Retinal pigment epithelial cell (primary cell): ENCODE results near the gene PTPDC1.
"Not testable (repeated sequence)": the region's sequence is repeated elsewhere in the genome, so short reads cannot be mapped to it uniquely, and the experiment has no call there.

Experiments
- DNase-seq: peaks from one replicate; pipeline ENCODE4 v3.0.0-alpha.2; 2010; ENCODE audit warnings: low read depth
- H3K4me3 ChIP-seq: 2 replicates; pipeline ENCODE4 v1.5.1; 2011; ENCODE audit warnings: mild to moderate bottlenecking, low read length, control low read depth, moderate library complexity
- CTCF ChIP-seq: conservative IDR thresholded peaks from 2 replicates; pipeline ENCODE4 v1.5.1; 2011; ENCODE audit warnings: low read depth, low read length, control low read depth, inconsistent platforms

Gene PTPDC1

DNA sequence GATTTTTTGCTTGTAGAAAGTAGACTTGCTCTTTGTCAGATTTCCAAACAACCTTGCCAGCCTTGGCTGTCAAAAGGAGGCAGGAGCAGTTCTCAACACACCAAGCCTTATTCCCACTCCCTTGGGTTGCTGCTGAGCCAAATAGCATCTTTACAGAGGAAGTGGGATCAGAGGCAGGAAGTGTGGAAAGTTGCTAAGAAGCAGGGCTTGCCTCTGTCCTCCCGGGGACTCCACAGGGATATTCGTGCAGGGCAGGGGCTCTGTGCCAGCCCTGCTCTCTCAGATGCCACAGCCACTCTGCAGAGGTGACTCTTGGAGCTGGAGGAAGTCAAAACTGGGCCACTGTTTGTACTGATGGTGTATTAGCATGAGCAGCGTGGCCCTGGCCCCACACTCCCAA is 24.3 kb downstream of the PTPDC1 start:
- TF ChIP-seq CTCF: no peak
- no peak for DNase-seq

GRCh38 chr9:94110821-94111252 is 26.6 kb downstream of the PTPDC1 start:
- no peak overlapping the region for H3K4me3 ChIP-seq
- DNase-seq: no peak
- no peak for TF ChIP-seq CTCF

More for the DNA sequence above, 24.3 kb downstream of the PTPDC1 start:
- no peak overlapping the region for H3K4me3 ChIP-seq

DNA sequence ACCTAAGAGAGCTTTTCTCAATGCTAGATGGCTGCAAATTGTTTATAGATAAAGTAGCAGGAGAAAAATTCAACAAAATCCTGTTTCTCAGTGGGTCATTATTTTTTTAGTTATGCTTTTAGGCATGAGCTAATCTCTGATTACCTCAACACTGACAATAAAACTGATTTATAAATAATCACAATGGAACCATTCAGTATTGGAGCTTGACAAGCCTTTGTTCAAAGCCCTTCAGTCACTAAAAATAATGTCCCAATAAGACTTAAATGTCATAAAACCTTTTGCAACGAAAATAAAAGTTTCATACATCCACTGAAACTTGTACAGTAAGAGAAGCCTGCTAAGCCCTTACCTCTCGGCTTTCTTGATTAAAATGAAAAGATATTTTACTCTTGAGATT is 27.2 kb downstream of the PTPDC1 start:
- no peak overlapping the region for H3K4me3 ChIP-seq
- TF ChIP-seq CTCF: no peak
- DNase-seq: no peak

- TF ChIP-seq CTCF: no peak
- no peak overlapping the region for H3K4me3 ChIP-seq
- no peak for DNase-seq
These were observed 28.6 kb downstream of the PTPDC1 start for GRCh38 chr9:94112716-94113465.

- DNase-seq: not testable (repeated sequence)
These were observed 35.8 kb downstream of the PTPDC1 start for GRCh38 chr9:94120088-94120487.

DNA sequence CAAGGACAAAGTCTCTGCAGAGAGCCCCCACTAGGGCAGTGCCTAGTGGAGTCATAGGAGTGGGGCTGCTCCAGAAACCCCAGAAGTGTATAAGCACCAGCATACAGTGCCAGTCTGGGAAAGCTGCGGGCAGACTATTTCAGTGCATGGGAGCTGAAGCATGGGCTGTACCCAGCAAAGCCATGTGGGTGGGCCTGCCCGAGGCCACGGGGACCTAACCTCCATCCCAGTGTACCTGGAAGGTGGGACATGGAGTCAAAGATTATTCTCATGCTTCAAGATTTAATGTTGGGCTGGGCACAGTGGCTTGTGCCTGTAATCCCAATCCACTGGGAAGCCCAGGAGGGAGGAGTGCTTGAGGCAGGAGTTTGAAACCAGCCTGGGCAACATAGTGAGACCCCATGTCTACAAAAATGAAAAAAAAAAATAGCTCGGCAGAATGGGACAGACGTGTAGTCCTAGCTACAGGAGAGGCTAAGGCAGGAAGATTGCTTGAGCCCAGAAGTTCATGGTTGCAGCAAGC is 36.7 kb downstream of the PTPDC1 start:
- DNase-seq: no peak
- no peak overlapping the region for H3K4me3 ChIP-seq
- no peak for TF ChIP-seq CTCF

More at GRCh38 chr9:94120088-94120487, 35.8 kb downstream of the PTPDC1 start:
- H3K4me3 ChIP-seq: not testable (repeated sequence)

DNA sequence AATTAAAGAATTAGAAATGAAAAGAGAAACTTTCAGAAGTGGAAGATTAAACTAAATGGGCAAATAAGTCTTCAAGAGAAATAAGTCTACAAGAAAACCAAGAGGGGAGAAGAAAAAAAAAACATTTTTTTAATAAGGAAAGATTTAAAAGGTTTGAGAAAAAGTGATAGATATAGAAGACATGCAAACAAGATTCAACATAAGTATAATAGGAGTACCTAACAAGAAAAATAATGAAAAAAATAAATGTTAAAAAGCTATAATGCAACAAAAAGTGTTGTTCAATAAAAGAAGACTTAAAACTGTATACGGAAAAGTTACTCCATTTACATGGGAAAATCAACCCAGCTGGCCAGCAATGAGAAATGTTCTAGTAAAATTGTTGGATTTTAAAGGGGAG is 42.6 kb downstream of the PTPDC1 start:
- no peak overlapping the region for H3K4me3 ChIP-seq
- no peak for DNase-seq
- TF ChIP-seq CTCF: no peak
